A673 (cell line): Measurements from ENCODE around the gene RPL6.

Experiments
- EZH2 ChIP-seq: fragments of 200-600 bp; sonication (generic); IDR thresholded peaks from 2 replicates; pipeline ENCODE4 v1.6.1; 2017; ENCODE audit warnings: borderline replicate concordance, low read depth, mild to moderate bottlenecking, mixed read lengths, antibody characterized with exemption, low read length; ENCODE audit not compliant: poor library complexity, severe bottlenecking
- TF ChIP-seq, protein P1 (sequence below): fragments of 300-800, 200-600 bp; sonication (generic); conservative IDR thresholded peaks from 2 replicates; pipeline ENCODE4 v1.5.1; 2017; ENCODE audit warnings: low read depth, mild to moderate bottlenecking, antibody characterized with exemption, low read length, moderate library complexity, mixed read lengths

DNA sequence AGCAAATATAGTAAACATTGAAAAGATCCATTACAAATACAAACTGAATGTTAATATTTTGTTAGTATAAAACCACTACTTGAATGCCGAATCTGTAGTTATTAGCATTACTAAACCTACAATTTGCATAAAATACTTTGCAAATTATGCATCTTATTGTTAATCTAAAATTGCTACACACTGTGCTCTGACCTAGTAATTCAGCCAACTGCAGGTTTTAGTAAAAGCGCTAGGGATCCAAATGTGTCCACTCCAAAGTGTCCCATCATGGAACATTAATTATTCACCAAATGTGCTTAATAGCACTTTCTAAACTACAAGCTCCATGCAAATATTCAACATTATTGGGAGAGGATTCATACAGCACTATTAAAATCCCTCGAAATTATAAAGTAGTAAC lies 41.4 kb downstream of the RPL6 start:
- TF ChIP-seq, protein P1, sequence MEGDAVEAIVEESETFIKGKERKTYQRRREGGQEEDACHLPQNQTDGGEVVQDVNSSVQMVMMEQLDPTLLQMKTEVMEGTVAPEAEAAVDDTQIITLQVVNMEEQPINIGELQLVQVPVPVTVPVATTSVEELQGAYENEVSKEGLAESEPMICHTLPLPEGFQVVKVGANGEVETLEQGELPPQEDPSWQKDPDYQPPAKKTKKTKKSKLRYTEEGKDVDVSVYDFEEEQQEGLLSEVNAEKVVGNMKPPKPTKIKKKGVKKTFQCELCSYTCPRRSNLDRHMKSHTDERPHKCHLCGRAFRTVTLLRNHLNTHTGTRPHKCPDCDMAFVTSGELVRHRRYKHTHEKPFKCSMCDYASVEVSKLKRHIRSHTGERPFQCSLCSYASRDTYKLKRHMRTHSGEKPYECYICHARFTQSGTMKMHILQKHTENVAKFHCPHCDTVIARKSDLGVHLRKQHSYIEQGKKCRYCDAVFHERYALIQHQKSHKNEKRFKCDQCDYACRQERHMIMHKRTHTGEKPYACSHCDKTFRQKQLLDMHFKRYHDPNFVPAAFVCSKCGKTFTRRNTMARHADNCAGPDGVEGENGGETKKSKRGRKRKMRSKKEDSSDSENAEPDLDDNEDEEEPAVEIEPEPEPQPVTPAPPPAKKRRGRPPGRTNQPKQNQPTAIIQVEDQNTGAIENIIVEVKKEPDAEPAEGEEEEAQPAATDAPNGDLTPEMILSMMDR, result no peak
- no peak for TF ChIP-seq EZH2
